G401 (cell line): ENCODE results near the gene PRR3. TPM values are rescaled to one million over a fixed set of nuclear protein-coding genes. Genes with fewer than 3 reads are reported as not detected.
A peak's percentile ranks its signal among the peaks of the same experiment; 100 is the strongest.
"Not testable (repeated sequence)": the region's sequence is repeated elsewhere in the genome, so short reads cannot be mapped to it uniquely, and the experiment has no call there.

Source experiments
- DNase-seq: peaks from one replicate; pipeline ENCODE4 v3.0.0-alpha.2; 2015; ENCODE audit warnings: low spot score
- in situ Hi-C: cut with HindIII; loops from 2 replicates; pipeline ENCODE4 v1.10.0; 2016; ENCODE audit warnings: low sequenced_read_pairs, mixed read lengths
- total RNA-seq: library from RNA; depleted of rRNA; stranded (reverse); fragments of >200 nt; shearing (Covaris generic); gene quantifications from 2 replicates; pipeline ENCODE4 v1.2.3, GENCODE V29; 2014

Gene PRR3
- total RNA-seq, 1 experiment from 2014 or later, result 5.9 TPM

DNA sequence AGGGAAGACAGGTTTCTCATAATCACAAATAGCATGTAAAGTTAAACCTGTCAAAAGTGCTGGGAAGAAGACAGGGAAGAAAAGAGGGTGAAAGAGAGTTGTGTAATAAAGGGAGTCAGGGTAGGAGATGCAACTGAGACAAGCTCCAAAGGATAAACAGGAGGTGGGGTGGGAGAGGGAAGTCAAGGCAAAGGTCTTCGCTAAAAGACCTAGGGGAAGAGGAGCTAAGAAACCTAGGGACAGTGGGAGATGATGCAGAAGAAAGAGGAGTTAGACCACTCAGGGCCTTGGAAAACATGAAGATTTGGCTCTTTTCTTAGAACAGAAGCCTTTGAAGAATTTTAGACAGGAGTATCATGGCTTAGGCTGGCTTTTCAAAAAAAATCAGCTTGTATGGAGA is 7.0 kb downstream of the PRR3 start:
- in situ Hi-C loops, result no loop called here

DNA sequence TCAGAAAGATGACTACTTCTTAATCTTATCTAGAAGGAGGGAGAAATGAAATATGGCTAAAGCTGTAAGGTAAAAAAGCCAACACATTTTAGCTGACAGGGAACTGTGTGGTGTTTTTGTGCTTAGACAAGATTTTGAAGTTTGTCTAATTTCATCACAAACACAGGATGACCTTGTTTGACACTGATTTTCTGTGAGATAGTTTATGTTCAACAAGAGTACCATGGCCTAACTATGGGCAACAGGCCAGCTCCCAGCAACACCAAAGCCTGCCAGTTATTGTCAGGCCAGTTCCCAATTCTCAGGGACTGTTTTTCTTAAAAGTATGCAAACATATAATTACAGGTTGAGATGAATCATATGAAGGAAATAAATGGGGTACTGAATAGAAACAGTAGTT is 8.7 kb downstream of the PRR3 start:
- DNase-seq, result no peak
- in situ Hi-C loops, result no loop called here

More for the DNA sequence above, 7.0 kb downstream of the PRR3 start:
- no peak for DNase-seq

DNA sequence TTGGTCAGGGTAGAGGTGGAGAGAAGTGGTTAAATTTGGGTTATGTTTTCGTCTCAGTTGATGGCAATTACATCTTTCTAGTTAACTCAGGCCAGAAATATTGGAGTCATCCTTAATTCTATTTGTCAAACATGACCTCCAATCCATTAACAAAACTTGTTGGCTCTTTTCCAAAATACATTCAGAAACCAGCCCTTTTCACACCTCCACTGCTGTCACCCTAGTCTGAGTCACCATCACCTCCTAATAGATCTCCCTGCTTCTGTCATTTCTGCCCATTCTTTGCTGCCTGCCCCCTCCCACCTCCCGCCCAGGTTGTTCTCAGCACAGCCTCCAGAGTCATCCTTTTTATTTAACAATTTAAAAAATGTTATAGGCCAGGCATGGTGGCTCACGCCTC is 11.2 kb downstream of the PRR3 start:
- DNase-seq, result no peak
- in situ Hi-C loops, result no loop called here

DNA sequence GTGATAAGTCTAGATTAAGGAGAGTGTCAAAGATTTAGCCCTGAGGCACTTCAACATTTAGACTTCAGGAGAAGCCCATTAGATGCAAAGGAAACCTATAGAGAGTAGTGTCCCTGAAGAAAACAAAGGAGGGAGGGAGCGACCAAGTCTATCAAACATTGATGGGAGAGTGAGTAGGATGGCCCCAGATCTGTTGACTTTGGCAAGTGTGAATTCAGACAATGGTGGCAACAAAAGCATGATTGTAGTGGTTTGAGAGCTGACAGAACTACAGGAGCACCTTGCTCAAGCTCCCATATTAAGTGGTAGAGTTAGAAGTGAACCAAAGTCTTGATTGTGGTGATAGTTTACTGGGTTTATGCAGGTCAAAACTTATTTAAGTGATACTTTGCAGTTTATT is 13.2 kb downstream of the PRR3 start:
- DNase-seq, result no peak
- in situ Hi-C loops, result no loop called here

DNA sequence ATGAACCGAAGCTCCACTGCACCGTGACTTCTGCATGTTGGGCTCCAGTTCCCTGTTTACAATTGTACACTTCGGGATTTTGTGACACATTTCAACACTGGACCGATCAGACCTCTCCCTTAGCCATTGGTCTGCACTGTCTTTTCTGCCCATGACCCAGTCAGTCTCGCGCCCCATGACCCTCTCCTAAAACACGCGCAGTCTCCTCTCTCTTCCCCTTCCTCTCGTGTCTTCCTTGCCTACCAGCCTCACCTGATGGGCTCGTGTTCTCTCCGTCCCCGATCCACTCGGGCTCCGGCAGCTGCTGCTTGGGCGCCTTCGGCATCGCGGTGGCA is 13.6 kb downstream of the PRR3 start:
- in situ Hi-C loops, result no loop called here
- DNase-seq, result no peak

DNA sequence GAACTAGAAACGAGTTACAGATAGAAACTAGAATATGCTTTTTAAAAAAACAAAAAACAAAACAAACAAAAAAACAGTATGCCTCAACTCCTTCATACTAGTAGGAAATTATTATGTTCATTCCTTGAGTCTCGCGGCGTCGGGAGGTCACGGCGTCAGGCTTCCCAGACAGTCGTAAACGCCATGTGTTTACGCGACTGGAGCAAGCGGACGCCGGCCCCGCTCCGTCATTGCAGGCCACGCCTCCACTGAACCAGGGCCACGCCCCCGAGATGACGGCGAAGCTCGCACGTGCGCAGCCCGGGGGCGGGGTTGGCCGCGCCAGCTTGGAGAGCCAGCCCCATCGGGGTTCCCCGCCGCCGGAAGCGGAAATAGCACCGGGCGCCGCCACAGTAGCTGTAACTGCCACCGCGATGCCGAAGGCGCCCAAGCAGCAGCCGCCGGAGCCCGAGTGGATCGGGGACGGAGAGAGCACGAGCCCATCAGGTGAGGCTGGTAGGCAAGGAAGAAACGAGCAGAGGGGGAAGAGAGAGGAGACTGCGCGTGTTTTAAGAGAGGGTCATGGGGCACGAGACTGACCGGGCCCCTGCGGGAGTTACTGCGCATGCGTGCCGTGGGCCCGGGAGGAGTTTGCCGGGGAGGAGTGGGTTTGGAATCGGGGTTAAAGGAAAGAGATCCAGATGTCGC is 14.1 kb downstream of the PRR3 start, which contains the start of gene ABCF1:
TSS of gene ABCF1 (plus strand) at position 368 of the 687 bp plus-strand sequence. CDS start at position 414, 46 bp downstream.
- in situ Hi-C loops, result no loop called here
- DNase-seq, result peak; percentile 97

DNA sequence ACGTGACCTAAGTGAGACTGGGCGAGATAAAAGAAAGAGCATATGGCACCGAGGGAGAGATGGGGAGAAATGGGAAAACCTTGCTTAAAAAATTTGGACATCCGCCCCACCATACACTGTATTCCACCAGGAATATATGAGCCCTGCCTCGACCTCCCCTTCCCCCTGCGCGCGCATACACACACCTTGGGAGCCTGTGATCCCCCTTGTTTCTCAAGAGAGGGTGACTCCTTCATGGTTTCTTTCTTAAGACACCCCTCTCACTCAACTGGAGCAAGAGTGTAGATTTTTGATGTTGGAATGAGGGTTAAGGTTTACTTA is 14.6 kb downstream of the PRR3 start:
- in situ Hi-C loops, result no loop called here
- no peak for DNase-seq

DNA sequence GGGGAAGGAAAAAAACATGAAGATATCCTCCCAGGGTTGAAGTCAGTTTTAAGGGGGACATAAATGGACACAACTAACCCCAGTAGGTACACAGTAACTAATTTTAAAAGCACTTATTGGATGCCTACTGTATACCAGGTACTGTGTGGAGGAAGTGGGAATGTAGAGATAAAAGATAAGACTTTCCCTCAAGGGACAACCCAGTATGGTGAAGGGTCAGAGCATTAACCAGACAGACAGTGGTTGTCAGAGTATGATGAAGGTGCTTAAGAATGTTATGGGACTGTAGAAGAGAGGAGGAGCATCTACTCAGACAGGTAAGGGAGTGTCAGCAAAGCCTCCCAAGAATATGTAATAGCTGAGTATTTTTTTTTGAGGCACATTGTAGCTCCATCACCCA is 15.1 kb downstream of the PRR3 start:
- in situ Hi-C loops, result no loop called here
- no peak for DNase-seq

DNA sequence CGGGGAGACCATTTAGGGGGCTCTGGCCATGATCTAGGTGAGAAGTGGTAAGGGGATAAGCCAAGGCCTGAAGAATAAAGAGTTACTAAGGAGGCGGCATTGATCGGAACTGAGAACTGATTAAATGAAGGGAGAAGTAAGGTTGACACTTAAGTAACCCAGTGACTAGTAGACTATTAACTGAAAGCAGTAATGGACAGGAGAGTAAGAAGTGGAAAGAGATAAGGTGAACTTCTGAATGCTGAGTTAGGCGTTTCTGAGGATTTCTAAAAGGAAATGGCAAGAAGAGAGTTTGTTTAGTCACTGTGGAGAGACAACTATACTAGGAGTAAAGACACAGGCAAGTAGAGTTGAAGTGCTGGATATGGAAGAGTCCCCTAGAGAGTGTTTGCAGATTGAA is 16.0 kb downstream of the PRR3 start:
- DNase-seq, result no peak
- in situ Hi-C loops, result no loop called here

DNA sequence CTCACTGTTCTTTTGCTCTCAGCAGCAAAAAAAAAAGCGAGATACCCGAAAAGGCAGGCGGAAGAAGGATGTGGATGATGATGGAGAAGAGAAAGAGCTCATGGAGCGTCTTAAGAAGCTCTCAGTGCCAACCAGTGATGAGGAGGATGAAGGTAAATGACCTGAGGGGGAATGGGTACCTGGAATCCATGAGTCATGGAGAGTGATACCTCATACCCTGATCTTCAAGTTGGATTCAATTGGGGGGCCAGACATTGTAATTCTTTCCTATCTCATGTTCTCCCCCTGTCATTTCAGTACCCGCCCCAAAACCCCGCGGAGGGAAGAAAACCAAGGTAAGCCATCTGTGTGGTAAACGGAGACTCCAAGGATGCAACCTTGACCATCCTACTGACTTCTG is 21.0 kb downstream of the PRR3 start:
- in situ Hi-C loops, result no loop called here
- no peak for DNase-seq

DNA sequence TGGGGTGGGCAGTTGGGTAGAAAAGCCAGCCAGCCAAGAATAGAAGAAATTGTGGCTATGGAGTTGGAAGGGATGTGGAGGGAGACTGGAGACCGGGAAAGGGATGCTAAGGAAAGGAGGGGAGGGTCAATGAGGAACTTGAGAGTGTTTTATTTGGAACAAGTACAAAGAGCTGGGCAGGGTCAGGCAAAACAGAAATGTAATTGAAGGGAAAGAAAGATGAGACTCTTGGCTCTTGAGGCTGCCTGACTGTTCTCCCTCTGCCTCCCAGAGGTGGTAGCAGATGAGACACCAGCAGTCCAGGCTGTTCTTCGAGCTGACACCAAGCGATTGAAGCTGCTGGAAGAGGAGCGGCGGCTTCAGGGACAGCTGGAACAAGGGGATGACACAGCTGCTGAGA is 26.8 kb downstream of the PRR3 start:
- no peak for DNase-seq
- in situ Hi-C loops, result no loop called here

DNA sequence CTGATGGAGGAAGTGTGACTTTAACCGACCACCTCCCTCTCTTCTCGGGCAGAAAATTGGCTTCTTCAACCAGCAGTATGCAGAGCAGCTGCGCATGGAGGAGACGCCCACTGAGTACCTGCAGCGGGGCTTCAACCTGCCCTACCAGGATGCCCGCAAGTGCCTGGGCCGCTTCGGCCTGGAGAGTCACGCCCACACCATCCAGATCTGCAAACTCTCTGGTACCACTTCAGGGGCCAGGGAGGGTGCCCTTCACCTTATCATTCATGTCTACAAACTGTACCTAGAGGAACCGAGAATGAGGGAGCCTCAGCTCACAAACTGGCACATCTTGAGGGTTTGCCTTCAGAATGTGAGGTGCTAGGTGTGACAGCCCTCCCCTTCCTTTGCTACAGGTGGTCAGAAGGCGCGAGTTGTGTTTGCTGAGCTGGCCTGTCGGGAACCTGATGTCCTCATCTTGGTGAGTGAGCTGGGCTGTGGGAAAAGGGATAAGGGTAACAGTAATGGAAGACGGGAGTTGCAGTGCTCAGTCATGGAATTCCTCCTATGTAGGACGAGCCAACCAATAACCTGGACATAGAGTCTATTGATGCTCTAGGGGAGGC is 32.8 kb downstream of the PRR3 start:
- DNase-seq, result no peak
- in situ Hi-C loops, result no loop called here

DNA sequence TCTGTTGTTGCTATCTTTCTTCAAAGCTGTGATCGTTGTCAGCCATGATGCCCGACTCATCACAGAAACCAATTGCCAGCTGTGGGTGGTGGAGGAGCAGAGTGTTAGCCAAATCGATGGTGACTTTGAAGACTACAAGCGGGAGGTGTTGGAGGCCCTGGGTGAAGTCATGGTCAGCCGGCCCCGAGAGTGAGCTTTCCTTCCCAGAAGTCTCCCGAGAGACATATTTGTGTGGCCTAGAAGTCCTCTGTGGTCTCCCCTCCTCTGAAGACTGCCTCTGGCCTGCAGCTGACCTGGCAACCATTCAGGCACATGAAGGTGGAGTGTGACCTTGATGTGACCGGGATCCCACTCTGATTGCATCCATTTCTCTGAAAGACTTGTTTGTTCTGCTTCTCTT is 33.4 kb downstream of the PRR3 start:
- DNase-seq, result no peak
- in situ Hi-C loops, result no loop called here

DNA sequence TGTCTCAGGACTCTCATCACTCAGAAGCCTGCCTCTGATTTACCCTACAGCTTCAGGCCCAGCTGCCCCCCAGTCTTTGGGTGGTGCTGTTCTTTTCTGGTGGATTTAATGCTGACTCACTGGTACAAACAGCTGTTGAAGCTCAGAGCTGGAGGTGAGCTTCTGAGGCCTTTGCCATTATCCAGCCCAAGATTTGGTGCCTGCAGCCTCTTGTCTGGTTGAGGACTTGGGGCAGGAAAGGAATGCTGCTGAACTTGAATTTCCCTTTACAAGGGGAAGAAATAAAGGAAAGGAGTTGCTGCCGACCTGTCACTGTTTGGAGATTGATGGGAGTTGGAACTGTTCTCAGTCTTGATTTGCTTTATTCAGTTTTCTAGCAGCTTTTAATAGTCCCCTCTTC is 33.9 kb downstream of the PRR3 start:
- in situ Hi-C loops, result no loop called here
- no peak for DNase-seq

DNA sequence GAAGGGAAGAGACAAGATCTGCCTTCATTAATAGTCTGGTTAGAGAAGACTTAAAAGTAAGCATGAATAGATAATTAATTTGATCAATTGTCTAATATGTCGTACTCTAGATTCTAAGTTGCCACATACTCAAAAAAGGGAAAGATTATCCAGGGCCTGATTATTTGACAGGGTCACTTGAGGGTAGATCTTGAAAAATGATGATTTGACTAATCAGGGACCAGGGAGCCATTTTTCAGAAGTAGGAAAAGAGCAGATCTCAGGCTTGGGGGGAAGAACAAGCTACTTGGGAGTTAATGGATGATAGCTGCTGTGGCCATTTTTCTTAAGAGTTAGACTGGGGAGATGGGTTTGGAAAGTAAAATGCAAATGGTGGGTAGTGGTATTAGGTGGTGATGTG is 35.2 kb downstream of the PRR3 start:
- in situ Hi-C loops, result no loop called here
- DNase-seq, result no peak

DNA sequence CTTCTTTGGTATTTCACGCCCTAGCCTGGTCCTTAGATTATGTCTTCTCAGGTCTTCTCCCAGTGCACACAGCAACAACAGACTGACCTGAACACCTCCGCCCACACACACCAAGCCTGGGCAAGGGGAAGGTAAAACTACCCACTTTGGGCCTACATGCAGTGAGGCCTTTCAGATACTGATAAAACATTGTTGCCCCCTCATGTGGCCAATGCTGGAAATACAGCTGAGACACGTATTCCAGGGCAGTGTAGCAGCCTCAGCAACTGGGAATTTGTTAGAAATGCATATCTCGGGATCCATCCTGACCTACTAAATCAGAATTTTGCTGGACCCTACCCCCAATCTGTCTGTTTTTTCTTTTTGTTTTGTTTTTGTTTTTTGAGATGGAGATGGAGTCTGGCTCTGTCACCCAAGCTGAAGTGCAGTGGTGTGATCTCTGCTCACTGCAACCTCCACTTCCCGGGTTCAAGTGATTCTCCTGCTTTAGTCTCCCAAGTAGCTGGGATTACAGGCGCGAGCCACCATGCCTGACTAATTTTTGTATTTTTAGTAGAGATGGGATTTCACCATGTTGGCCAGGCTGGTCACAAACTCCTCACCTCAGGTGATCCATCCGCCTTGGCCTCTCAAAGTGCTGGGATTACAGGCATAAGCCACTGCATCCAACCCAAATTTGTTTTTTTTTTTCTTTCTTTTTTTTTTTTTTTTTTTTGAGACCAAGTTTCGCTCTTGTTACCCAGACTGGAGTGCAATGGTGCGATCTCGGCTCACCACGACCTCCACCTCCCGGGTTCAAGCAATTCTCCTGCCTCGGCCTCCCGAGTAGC is 40.4 kb downstream of the PRR3 start:
- peak; percentile 74 for DNase-seq
- in situ Hi-C loops, result not testable (repeated sequence)

DNA sequence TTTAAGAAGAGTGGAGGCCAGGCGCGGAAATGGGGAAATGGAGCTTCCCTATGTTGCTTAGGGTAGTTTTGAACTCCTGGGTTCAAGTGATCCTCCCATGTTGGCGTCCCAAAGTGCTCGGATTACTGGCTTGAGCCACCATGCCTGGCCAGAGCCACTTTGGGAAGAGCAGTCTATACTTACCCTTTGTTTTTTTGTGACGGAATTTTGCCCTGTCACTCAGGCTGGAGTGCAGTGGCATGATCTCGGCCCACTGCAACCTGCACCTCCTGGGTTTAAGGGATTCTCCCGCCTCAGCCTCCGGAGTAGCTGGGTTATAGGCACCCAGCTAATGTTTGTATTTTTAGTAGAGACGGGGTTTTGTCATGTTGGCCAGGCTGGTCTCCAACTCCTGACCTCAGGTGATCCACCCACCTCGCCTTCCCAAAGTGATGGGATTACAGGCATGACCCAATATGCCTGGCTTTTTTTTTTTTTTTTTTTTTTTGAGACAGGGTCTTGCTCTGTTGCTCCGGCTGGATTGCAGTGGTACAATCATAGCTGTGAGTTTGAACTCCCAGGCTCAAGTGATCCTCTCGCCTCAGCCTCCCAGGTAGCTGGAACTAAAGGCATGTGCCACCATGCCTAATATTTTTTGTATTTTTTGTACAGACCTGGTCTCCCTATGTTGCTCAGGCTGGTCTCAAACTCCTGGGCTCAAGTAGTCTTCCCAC is 42.0 kb downstream of the PRR3 start:
- in situ Hi-C loops, result no loop called here
- DNase-seq, result no peak

DNA sequence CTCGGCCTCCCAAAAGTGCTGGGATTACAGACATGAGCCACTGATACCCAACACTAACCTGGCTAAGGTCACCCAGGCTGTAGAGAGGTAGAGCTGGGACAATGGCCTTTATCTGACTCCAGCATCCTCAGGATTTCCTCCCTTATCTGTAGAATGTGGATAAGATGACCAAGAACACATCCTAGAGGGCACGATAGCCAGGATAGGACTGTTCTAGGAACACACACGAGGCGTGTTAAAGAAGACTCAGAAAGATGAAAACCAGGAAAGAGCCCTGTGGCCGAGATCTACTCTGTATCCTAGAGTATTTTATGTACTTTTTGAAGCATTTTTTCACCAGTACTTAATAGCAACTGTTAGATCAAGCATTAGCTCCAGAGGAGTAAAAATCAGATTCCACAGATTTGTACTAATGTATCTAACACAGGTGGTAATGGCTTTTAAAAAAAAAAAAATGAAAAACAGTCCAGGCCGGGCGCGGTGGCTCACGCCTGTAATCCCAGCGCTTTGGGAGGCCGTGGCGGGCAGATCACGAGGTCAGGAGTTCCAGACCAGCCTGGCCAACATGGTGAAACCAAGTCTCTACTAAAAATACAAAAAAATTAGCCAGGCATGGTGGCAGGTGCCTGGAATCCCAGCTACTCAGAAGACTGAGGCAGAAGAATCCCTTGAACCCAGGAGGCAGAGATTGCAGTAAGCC is 42.7 kb downstream of the PRR3 start:
- no peak for DNase-seq
- in situ Hi-C loops, result no loop called here

DNA sequence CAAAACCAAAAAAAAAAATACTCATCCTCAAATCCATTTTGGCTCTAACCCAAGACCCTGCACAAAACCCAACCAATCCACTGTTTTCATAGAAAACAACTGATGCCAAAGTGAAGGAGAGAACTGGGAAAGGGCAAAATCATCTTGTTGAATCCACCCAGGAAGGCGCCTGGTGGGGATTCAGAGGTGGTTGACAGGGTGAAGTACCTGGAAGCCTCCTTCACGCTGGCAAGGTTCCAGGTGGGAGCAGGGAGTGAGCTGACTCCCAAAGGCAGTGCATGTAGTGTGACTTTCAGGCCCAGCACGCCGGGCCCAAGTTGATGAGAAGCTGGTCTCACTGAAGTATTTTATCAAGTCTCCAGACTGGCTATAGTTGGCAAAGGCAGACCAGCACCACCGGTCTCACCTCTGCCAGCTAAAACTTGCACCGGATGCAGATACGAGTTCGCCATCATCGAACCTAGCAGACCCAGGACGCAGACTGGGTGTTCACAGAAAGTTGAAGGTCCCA is 43.4 kb downstream of the PRR3 start:
- no peak for DNase-seq
- in situ Hi-C loops, result no loop called here
